Thyroid gland (tissue), 4 donors: Measurements from ENCODE around the gene PDLIM3. TPM values are rescaled to one million over a fixed set of nuclear protein-coding genes. Genes with fewer than 3 reads are reported as not detected.

Experiments used
- DNase-seq, 2 donors: peaks; one replicate each; pipeline ENCODE4 v3.0.0-alpha.2; 2019
- H3K27ac ChIP-seq, 3 donors: fragments of 200-600 bp; sonication (generic); 1 replicate in 2 of 3; 2 replicates in 1 of 3; pipeline ENCODE4 v1.5.1; 2016 to 2019; ENCODE audit warnings: mild to moderate bottlenecking in 1 of 3, moderate library complexity in 1 of 3
- H3K27me3 ChIP-seq: fragments of 200-600 bp; sonication (generic); one replicate; pipeline ENCODE4 v1.5.1; 2019
- H3K36me3 ChIP-seq, 2 donors: fragments of 200-600 bp; sonication (generic); one replicate each; pipeline ENCODE4 v1.5.1; 2016 to 2019
- H3K4me1 ChIP-seq, 2 donors: fragments of 200-600 bp; sonication (generic); one replicate each; pipeline ENCODE4 v1.5.1; 2017 to 2019
- H3K4me3 ChIP-seq, 3 donors: fragments of 200-600 bp; sonication (generic); replicated peaks in 1 of 3; 1 replicate in 2 of 3; 2 replicates in 1 of 3; pipeline ENCODE4 v1.5.1; 2016; ENCODE audit warnings: mild to moderate bottlenecking in 1 of 3
- H3K9me3 ChIP-seq: fragments of 200-600 bp; sonication (generic); one replicate; pipeline ENCODE4 v1.5.1; 2017
- CTCF ChIP-seq, 6 experiments: fragments of 200-600 bp in 3 of 6; fragments of 450-650 bp in 3 of 6; sonication (generic) in 3 of 6; IDR thresholded peaks; one replicate each; pipeline ENCODE4 v1.5.1; 2016 to 2019; ENCODE audit warnings: antibody characterized with exemption in 6 of 6, mild to moderate bottlenecking in 2 of 6, inconsistent platforms in 1 of 6, moderate library complexity in 1 of 6
- POLR2A ChIP-seq, 2 donors: fragments of 450-650 bp; IDR thresholded peaks; one replicate each; pipeline ENCODE4 v1.6.1; 2017; ENCODE audit warnings: antibody characterized with exemption in 2 of 2, mild to moderate bottlenecking in 2 of 2, moderate library complexity in 1 of 2
- WGBS, 2 donors: methylation state at CpG; one replicate each; pipeline ENCODE4 v1.1.5; 2017; 5-methylcytosine and 5-hydroxymethylcytosine counted together
- intact Hi-C: fragments of 100-400 bp; cut with DNase I; formaldehyde crosslinking; loops from one replicate; pipeline ENCODE4 v1.15.1; 2023
- total RNA-seq, 4 donors: library from RNA; depleted of rRNA; stranded (reverse); fragments of >200 nt; gene quantifications; one replicate each; pipeline ENCODE4 v1.2.3, GENCODE V29; 2016

PDLIM3 gene
- total RNA-seq, 4 donors from 2014 or later = 124 to 411 (median 252) TPM

- H3K4me1 ChIP-seq = no peaks in the 10 kb centered on the region
- H3K27ac ChIP-seq = no peak overlapping the region
- no peaks in the 10 kb centered on the region for H3K27me3 ChIP-seq
- H3K4me3 ChIP-seq = no peak overlapping the region
- intact Hi-C loops = no loop called here
- TF ChIP-seq POLR2A (IDR thresholded peaks at IDR 0.05) (no peak), CTCF (IDR thresholded peaks at IDR 0.05) (no peak)
- WGBS, 2 donors = 20 to 33% methylated on average over 2 of the region's 2 CpGs
- no peaks in the 10 kb centered on the region for H3K36me3 ChIP-seq
- DNase-seq = no peak
- no peaks in the 10 kb centered on the region for H3K9me3 ChIP-seq
These were observed 79.2 kb downstream of the PDLIM3 start for GRCh38 chr4:185456131-185456530.

Other genes starting within 250 kb of the PDLIM3 start
- 1 to 10 TPM; 1.4 to 3.1 (median 2.3) TPM for gene LRP2BP, start 139.6 kb downstream of the PDLIM3 start, total RNA-seq
- gene ANKRD37, start 138.7 kb downstream of the PDLIM3 start, total RNA-seq = 10 to 100 TPM in 2 of 4 donors, 1 to 10 TPM in 2; 3.8 to 17.1 (median 9.8) TPM
- 10 to 100 TPM; 44.1 to 59.5 (median 53.4) TPM for gene UFSP2, start 109.5 kb downstream of the PDLIM3 start, total RNA-seq
- 10 to 100 TPM in 2 of 4 donors, 1 to 10 TPM in 2; 6.8 to 22.1 (median 10.4) TPM for gene CCDC110, start 63.8 kb downstream of the PDLIM3 start, total RNA-seq